EH (cell line): Measurements from ENCODE around the gene PLSCR3.

Experiments used
- DNase-seq: peaks from one replicate; pipeline ENCODE4 v3.0.0-alpha.2; 2015; ENCODE audit warnings: low read depth

PLSCR3 gene

GRCh38 chr17:7405350-7406234 is 11.3 kb upstream of the PLSCR3 start:
- DNase-seq: no peak

GRCh38 chr17:7404737-7405349 is 10.5 kb upstream of the PLSCR3 start:
- no peak for DNase-seq

GRCh38 chr17:7403977-7404736 is 9.8 kb upstream of the PLSCR3 start, which contains the start of gene TMEM256:
TMEM256 (minus strand) TSS chr17:7404097; CDS start chr17:7404084, 13 bp downstream.
- peak; percentile 100 for DNase-seq

GRCh38 chr17:7403727-7403976 is 9.3 kb upstream of the PLSCR3 start:
- DNase-seq: no peak

GRCh38 chr17:7403043-7403726 is 8.9 kb upstream of the PLSCR3 start:
- DNase-seq: no peak

GRCh38 chr17:7398612-7399011 is 4.3 kb upstream of the PLSCR3 start:
- DNase-seq: no peak

- DNase-seq: no peak
Measured at GRCh38 chr17:7396147-7396546, 1.8 kb upstream of the PLSCR3 start.

GRCh38 chr17:7393613-7394451 is 493 bp downstream of the PLSCR3 start:
- peak; percentile 37 for DNase-seq

GRCh38 chr17:7392696-7393612 is 1.4 kb downstream of the PLSCR3 start:
- no peak for DNase-seq

- no peak for DNase-seq
Measured at GRCh38 chr17:7391307-7391706, 3.0 kb downstream of the PLSCR3 start.

- no peak for DNase-seq
Measured at GRCh38 chr17:7389924-7390910, 4.1 kb downstream of the PLSCR3 start.

- DNase-seq: no peak
Measured at GRCh38 chr17:7388856-7389255, 5.5 kb downstream of the PLSCR3 start.

GRCh38 chr17:7384489-7385081 is 9.7 kb downstream of the PLSCR3 start:
- DNase-seq: no peak

GRCh38 chr17:7383742-7384488 is 10.4 kb downstream of the PLSCR3 start:
- peak; percentile 42 for DNase-seq

- no peak for DNase-seq
Measured at GRCh38 chr17:7383371-7383741, 11.0 kb downstream of the PLSCR3 start.

- DNase-seq: no peak
Measured at GRCh38 chr17:7382901-7383300, 11.4 kb downstream of the PLSCR3 start.

- no peak for DNase-seq
Measured at GRCh38 chr17:7380855-7381683, 13.3 kb downstream of the PLSCR3 start, which contains the start of gene TNK1. TNK1 (plus strand) TSS chr17:7381089; CDS start chr17:7382927, 1,838 bp downstream.
